HL-60 (cell line): ENCODE data around the gene VAV2.

Experiments used
- DNase-seq, 2 experiments: peaks; one replicate each; pipeline ENCODE4 v3.0.0-alpha.2; 2010 to 2020; ENCODE audit warnings: low read depth in 1 of 2, low spot score in 1 of 2
- H3K27ac ChIP-seq: fragments of 250-450 bp; sonication (Bioruptor Pico); replicated peaks from 2 replicates; pipeline ENCODE4 v1.5.1; 2020; ENCODE audit warnings: mild to moderate bottlenecking, moderate library complexity
- H3K27me3 ChIP-seq: fragments of 250-450 bp; sonication (Bioruptor Pico); 2 replicates; pipeline ENCODE4 v1.5.1; 2021; ENCODE audit warnings: mild to moderate bottlenecking, moderate library complexity; ENCODE audit not compliant: insufficient read depth, poor library complexity, severe bottlenecking
- H3K4me3 ChIP-seq: replicated peaks from 2 replicates; pipeline ENCODE4 v1.5.1; 2011; ENCODE audit warnings: mild to moderate bottlenecking, control low read depth, low read length; ENCODE audit not compliant: insufficient read depth
- CTCF ChIP-seq: IDR thresholded peaks from one replicate; pipeline ENCODE4 v1.5.1; 2011; ENCODE audit warnings: low read length, control low read depth, inconsistent platforms; ENCODE audit not compliant: insufficient read depth
- GABPA ChIP-seq: IDR thresholded peaks from 2 replicates; pipeline ENCODE4 v1.6.1; 2012; ENCODE audit warnings: low read depth
- POLR2AphosphoS5 ChIP-seq: IDR thresholded peaks from 2 replicates; pipeline ENCODE4 v1.6.1; 2012; ENCODE audit warnings: low read depth
- SPI1 ChIP-seq: IDR thresholded peaks from 2 replicates; pipeline ENCODE4 v1.6.1; 2012; ENCODE audit warnings: low read depth, mild to moderate bottlenecking, borderline replicate concordance
- TF ChIP-seq, protein P1 (sequence below): IDR thresholded peaks from 2 replicates; pipeline ENCODE4 v1.6.1; 2012; ENCODE audit warnings: low read depth; ENCODE audit not compliant: insufficient replicate concordance

Gene VAV2

DNA sequence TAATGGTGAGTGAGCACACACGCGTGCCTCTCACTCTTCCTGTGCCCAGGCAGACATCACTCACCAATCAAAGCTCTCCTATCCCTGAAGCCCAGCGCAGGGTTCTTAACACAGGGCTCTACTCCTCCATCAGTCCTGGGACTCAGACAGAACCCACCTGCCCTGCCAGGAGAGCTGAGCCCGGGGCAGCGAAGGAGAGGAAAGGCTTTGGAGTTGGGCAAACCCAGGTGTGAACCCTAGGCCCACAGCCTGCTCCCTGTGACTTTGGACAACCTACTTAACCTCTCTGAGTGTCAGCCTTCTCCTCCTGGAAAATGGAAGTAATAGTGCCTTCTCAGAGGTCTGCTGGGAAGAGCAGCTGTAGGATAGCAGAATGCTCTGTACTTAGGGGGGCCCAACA lies 155.3 kb downstream of the VAV2 start:
- no peaks in the 10 kb centered on the region for H3K27me3 ChIP-seq
- no peak for DNase-seq
- no peak overlapping the region for H3K27ac ChIP-seq
- no peak overlapping the region for H3K4me3 ChIP-seq
- TF ChIP-seq CTCF (no peak), GABPA (no peak), SPI1 (no peak), POLR2AphosphoS5 (no peak)
- TF ChIP-seq, protein P1, sequence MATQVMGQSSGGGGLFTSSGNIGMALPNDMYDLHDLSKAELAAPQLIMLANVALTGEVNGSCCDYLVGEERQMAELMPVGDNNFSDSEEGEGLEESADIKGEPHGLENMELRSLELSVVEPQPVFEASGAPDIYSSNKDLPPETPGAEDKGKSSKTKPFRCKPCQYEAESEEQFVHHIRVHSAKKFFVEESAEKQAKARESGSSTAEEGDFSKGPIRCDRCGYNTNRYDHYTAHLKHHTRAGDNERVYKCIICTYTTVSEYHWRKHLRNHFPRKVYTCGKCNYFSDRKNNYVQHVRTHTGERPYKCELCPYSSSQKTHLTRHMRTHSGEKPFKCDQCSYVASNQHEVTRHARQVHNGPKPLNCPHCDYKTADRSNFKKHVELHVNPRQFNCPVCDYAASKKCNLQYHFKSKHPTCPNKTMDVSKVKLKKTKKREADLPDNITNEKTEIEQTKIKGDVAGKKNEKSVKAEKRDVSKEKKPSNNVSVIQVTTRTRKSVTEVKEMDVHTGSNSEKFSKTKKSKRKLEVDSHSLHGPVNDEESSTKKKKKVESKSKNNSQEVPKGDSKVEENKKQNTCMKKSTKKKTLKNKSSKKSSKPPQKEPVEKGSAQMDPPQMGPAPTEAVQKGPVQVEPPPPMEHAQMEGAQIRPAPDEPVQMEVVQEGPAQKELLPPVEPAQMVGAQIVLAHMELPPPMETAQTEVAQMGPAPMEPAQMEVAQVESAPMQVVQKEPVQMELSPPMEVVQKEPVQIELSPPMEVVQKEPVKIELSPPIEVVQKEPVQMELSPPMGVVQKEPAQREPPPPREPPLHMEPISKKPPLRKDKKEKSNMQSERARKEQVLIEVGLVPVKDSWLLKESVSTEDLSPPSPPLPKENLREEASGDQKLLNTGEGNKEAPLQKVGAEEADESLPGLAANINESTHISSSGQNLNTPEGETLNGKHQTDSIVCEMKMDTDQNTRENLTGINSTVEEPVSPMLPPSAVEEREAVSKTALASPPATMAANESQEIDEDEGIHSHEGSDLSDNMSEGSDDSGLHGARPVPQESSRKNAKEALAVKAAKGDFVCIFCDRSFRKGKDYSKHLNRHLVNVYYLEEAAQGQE: no peak

- Histone ChIP-seq H3K27ac (no peak overlapping the region), H3K4me3 (no peak overlapping the region), H3K27me3 (no peaks in the 10 kb centered on the region)
- no peak for DNase-seq
- TF ChIP-seq POLR2AphosphoS5 (no peak), SPI1 (no peak), CTCF (no peak), GABPA (no peak)
- TF ChIP-seq, protein P1: no peak
These were observed 155.9 kb downstream of the VAV2 start for GRCh38 chr9:133836001-133836758.

DNA sequence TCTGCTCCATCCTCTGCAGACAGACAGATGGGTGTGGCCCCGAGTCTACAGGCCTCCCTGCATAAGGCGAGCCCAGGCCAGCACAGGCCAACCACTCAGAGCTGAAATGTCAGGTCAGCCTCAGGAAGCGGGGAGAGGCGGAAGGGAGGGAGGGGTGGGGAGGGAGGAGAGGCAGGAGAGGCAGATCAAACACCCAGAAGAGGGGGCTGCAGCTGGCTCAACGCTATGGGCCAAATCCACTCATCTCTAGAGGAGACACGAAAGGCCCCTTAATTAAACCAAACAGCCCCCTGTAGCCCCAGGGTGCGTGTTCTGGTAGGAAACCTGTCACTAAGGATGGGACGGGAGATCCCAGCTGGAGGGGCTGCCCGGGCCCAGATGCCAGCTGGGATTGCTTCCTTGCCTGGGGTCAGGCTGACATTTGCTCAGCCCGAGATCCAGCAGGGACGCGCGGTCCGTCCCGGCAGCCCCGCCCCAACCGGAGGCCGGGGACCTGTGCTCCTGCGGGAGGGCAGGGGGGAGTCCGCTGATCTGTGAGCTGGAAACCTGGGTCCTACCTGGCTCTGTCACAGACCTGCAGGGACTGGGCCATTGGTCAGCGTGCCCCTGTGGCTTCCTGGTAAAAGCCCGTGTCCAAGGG lies 156.7 kb downstream of the VAV2 start:
- no peak overlapping the region for H3K27ac ChIP-seq
- no peak for DNase-seq
- TF ChIP-seq, protein P1: no peak
- TF ChIP-seq POLR2AphosphoS5 (no peak), SPI1 (no peak), CTCF (no peak), GABPA (no peak)
- no peaks in the 10 kb centered on the region for H3K27me3 ChIP-seq
- no peak overlapping the region for H3K4me3 ChIP-seq
